HG03064 (cell line): ENCODE measurements around the gene TMEM208.

Experiments
- ATAC-seq: cut with Tn5 transposase; IDR thresholded peaks from one replicate; pipeline ENCODE4 v1.9.1; 2021; ENCODE audit warnings: low read depth; ENCODE audit not compliant: unreplicated experiment

TMEM208 gene

DNA sequence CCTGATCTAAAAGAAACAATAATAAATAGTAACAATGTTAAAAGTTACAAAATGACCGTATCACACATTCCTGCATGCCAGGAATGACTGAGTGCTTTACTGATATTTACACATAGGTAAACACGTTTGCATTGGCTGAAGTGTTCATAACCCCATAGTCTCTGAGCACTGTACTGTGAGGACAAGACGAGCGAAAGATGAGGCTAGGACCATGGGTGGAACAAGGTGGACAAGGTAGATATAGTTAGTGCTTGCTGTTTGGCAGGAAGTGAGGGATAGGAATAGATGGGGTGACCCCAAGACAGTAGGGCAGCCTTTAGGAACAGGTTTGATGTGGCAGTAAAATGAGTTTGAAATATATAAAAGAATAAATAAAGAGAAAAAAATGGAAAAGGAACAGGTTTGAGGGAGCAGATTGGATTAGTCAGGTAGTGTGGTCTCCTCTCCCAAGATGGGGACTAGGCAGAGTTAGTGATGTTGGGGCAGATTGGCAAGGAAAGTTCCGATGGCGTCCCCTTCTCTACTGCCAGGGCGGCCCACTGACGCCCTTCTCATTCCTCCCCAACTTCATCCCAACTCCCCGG lies 35.4 kb upstream of the TMEM208 start:
- ATAC-seq = no peak

DNA sequence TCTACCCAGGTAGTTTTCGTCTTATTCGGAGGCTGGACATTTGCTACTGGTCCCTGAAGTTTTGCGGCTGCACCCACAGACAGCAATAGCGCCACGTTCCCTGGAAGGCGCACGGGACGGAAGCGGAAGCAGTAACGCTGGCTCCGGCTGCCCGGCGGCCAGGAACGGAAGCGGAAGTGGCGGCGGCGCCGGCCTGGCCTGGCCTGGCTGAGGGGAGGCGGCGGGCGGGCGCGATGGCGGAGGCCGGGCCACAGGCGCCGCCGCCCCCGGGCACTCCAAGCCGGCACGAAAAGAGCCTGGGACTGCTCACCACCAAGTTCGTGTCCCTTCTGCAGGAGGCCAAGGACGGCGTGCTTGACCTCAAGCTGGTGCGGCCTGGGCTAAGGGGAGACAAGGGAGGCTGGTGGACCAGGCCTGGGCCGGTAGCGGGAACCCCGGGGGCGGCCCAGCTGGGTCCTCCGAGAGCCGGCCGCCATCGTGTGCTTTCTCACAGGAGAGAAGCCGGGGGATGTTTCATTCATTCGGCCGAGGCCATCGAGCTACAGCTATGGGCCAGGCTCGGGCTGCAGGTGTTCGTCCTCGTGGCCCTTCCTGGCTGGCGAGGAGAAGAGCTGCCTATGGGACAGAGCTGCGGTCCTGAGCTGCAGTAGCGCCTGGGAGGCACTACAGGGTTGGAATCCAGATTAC lies 34.8 kb upstream of the TMEM208 start, which contains the start of gene E2F4:
Gene E2F4, plus strand, starts transcription at position 161 of the 687 bp plus-strand sequence. Its CDS starts 73 bp downstream, at position 234.
- ATAC-seq = no peak

DNA sequence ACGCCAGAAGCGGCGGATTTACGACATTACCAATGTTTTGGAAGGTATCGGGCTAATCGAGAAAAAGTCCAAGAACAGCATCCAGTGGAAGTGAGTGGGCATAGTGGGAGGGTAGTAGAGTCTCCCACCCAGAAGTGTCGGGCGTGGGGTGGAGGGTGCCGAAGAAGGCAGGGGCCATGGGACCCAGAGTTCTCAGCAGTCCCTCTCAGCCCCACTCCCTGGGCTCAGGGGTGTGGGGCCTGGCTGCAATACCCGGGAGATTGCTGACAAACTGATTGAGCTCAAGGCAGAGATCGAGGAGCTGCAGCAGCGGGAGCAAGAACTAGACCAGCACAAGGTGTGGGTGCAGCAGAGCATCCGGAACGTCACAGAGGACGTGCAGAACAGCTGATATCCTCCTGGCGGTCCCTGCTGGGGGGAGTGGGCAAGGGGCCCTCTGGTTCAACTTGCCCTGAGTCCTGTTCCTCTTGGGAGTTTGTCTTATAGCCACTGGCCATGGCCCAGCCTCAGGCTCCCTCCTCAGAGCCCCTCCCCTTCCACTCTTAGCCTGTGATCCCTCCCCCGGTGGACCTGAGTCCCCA lies 34.1 kb upstream of the TMEM208 start:
- no peak for ATAC-seq

DNA sequence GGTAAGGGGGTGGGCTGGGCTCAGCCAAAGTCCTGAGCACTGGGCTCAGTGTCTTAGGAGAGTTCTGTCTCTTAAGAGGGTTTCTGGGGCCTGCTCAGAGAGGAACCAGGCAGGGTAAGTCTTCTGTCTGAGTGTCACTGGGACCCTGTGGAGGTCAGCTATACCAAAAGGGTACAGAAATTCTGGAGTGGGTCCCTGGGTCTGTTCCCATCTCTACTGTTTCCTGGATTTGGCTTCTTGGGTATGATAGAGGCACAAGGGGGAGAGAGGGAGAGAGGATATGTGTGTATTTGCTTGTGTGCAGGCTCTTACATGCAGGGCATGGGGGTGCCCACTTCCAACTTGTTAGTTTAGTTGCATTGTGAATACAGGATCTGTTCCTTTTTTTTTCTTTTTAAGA lies 33.4 kb upstream of the TMEM208 start:
- ATAC-seq = no peak

DNA sequence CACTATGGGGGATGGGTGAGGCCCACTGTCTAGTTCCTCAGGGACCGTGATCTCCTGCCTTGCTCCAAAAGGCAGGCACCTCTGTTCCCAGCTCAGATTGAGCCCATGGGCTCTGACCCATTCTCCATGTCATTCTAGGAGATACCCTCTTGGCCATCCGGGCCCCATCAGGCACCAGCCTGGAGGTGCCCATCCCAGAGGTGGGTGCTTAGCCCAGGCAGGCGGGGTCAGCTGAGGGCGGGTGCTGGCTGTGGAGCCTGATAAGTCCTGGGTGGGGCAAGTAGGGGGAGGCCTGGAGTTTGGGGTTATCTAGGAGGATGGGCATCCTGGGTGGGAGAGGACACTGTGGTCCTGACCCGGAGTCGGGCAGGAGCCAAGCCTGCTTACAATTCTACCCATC lies 32.7 kb upstream of the TMEM208 start:
- ATAC-seq = no peak

DNA sequence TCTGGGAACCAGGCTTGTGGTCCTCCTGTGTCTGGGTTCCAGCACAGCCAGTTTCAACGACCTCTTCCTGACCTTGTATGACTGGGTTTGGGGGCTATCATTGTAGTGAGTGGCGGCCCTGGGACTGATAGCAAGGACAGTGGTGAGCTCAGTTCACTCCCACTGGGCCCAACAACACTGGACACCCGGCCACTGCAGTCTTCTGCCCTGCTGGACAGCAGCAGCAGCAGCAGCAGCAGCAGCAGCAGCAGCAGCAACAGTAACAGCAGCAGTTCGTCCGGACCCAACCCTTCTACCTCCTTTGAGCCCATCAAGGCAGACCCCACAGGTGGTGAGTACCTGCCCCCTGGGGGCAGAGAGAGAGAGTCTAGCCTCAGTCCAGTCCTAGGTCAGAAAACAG lies 31.3 kb upstream of the TMEM208 start:
- ATAC-seq = no peak

DNA sequence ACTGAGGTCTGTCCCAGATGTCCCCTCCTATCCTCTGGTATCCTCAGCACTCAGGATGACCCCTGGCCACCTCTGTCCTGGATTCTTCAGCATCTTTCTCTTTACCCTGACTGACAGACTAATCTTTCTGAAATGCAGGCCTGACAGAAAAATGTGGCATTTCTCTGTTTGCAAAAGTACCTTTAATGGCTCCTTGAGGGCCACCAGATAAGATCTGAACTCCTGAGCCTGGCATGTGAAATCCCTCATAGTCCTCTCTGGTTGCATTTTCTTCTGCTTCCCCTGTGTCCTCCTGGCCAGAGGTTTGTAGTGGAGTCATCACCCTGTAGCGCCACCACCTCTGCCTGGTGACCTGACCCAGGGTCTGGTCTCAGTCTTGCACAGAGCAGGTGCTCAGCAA lies 30.0 kb upstream of the TMEM208 start:
- no peak for ATAC-seq

DNA sequence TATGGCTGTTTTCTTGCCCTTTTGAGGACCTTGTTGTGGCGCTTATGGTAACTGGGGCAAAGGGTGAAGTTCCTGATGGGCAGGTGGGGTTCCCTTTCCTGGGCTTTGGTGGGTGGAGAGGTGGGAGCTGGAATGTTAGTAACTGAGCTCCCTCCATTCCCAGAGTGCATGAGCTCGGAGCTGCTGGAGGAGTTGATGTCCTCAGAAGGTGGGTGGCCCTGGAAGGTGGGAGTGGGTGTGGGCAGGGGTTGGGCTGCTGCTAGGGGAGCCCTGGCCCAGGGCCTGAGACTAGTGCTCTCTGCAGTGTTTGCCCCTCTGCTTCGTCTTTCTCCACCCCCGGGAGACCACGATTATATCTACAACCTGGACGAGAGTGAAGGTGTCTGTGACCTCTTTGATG lies 29.2 kb upstream of the TMEM208 start:
- no peak for ATAC-seq

DNA sequence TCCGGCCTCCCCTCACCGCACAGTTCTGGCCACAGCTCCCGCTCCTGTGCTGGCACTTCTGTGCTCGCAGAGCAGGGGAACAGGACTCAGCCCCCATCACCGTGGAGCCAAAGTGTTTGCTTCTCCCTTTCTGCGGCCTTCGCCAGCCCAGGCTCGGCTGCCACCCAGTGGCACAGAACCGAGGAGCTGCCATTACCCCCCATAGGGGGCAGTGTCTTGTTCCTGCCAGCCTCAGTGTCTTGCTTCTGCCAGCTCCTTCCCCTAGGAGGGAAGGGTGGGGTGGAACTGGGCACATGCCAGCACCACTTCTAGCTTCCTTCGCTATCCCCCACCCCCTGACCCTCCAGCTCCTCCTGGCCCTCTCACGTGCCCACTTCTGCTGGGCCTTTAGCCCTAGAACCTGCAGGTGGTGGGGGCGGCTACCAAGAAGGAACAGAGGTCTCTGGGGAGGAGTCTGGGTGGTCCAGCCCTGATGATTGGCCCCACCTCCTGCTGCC lies 28.6 kb upstream of the TMEM208 start:
- no peak for ATAC-seq

DNA sequence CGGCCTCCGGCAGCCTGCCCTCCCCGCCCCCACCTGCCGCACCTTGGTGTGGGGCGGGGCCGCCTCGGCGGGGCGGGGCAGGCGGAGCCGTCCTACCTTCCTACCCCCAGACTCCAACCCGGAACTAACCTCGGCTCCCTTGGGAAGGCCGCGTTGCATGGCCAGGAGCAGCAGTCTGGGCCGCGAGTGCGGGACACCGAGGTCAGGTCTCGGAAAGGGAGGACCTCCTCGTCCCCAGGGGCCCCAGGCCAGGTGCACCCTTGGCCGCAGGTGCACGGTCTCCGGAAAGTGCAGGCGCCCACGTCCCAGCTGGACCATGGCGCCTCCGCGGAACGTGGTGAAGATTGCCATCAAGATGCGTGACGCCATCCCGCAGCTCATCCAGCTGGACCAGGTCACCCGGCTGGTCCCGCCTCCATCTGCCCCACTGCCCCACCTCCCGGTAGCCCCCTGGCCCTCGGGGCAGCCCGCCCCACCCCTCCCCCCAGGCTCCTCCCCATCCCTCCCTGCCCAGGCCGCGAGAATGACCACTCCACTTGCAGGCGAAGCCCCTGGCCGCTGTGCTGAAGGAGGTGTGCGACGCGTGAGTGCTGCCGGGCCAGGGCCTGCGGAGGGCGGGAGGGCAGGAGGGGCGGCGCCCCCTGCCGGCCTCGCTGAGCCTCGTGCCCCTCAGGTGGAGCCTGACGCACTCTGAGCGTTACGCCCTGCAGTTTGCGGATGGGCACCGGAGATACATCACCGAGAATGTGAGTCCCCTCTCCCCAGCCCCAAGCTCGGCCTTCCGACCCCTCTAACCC lies 27.7 kb upstream of the TMEM208 start, which contains the start of gene ELMO3:
Gene ELMO3, plus strand, starts transcription at position 121 of the 797 bp plus-strand sequence. Its CDS starts 196 bp downstream, at position 317.
- ATAC-seq = no peak

DNA sequence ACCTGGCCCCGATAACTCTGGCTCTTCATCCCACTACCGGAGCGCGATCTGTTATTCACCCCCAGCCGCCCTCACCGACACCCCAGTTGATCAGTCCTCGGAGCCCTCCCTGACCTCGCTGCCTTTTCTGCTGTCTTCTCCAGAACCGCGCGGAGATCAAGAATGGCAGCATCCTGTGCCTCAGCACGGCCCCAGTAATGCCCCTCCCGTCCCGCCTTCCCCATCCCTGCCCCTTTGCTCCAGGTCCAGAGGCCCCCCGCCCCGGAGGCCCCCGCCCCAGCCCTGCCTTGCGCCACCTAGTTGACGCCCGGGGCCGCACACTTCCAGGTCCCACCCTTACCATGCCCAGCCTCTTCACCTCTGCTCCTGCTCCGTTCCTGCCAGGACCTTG lies 27.1 kb upstream of the TMEM208 start:
- ATAC-seq = no peak

DNA sequence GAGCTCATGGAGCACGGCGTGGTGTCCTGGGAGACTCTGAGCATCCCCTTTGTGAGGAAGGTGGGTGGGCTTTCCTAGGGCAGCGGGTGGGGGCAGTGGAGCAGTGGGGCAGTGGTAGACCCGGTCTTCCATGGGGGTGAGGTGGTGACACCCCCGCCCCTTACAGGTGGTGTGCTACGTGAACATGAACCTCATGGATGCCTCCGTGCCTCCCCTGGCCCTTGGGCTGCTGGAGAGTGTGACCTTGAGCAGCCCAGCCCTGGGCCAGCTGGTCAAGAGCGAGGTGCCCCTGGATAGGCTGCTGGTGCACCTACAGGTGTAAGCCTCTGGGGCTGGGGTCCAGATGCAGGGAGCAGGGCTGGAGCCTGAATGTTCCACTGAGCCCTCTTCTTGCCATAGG lies 26.4 kb upstream of the TMEM208 start:
- no peak for ATAC-seq

DNA sequence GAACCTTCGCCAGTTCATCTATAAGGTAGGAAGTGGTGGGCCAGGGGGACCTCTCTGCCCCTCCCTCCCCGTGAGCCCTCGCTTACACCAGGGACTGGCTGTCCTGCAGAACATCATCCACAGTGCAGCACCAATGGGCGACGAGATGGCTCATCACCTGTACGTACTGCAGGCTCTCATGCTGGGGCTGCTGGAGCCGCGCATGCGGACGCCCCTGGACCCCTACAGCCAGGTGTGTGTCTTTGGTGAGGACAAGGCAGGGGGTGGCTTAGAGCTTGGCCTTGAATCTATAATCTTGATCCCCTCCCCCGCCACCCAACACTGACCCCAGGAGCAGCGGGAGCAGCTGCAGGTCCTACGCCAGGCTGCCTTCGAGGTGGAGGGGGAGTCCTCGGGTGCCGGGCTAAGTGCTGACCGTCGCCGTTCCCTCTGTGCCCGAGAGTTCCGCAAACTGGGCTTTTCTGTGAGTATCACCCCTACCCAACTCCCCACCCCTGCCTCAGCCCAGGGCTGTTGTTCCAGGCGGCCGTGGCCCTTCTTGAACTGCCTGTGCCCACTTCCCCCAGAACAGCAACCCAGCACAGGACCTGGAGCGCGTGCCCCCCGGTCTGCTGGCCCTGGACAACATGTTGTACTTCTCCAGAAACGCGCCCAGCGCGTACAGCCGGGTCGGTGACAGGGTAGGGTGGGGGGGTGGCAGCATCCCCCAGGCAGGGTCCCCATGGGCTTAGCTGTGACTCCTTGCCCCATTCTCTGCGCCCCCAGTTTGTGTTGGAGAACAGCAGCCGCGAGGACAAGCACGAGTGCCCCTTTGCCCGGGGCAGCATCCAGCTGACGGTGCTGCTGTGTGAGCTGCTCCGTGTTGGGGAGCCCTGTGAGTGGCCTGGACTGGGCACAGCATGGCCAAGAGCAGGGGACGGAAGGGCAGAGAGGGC lies 25.3 kb upstream of the TMEM208 start:
- no peak for ATAC-seq

DNA sequence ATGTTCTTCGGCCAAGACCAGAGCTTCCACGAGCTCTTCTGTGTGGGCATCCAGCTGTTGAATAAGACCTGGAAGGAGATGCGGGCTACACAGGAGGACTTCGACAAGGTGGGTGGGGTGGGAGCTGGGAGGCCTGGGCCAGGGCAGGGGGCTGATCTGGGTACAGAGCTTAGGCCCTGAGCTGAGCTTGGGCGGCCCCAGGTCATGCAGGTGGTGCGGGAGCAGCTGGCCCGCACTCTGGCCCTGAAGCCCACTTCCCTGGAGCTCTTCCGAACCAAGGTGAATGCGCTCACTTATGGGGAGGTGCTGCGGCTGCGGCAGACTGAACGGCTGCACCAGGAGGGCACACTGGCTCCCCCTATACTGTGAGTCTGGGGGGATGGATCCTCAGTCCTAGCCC lies 24.5 kb upstream of the TMEM208 start:
- ATAC-seq = no peak

DNA sequence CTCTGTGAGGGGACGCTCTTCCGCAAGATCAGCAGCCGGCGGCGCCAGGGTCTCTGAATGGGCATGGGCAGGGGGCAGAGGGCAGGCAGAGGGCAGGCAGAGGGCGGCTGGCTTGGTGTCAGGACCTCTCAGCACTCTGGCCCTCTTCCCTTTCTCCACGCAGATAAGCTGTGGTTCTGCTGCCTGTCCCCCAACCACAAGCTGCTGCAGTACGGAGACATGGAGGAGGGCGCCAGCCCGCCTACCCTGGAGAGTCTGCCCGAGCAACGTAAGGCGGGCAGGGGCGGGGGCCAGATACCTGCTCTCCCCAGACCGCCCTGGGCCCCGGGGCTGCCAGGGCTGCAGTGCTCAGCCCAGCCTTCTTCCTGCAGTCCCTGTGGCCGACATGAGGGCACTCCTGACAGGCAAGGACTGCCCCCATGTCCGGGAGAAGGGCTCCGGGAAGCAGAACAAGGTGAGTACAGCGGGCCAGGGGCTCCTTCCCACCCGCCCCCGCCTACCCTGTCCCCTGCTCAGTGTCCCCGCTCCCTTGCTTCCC lies 23.9 kb upstream of the TMEM208 start:
- no peak for ATAC-seq

DNA sequence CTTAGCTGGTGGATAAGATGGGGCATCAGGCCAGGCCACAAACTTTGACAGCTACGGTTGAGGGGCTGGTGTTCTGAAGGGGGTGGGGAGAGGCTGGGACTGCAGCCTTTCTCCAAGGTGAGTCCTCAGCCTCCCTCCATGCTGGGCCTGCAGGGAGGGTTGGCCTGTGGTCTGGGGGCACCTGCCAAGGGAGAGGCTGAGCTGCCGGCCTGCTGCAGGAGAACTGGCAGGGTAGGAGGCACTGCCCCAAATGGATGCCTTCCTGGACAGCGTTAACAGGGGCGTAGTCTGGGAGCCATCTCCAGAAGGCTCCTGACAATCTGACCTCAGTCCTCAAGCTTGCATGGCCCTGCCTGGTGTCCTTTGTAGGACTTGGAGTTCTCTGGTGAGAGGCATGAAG lies 22.9 kb upstream of the TMEM208 start:
- no peak for ATAC-seq

DNA sequence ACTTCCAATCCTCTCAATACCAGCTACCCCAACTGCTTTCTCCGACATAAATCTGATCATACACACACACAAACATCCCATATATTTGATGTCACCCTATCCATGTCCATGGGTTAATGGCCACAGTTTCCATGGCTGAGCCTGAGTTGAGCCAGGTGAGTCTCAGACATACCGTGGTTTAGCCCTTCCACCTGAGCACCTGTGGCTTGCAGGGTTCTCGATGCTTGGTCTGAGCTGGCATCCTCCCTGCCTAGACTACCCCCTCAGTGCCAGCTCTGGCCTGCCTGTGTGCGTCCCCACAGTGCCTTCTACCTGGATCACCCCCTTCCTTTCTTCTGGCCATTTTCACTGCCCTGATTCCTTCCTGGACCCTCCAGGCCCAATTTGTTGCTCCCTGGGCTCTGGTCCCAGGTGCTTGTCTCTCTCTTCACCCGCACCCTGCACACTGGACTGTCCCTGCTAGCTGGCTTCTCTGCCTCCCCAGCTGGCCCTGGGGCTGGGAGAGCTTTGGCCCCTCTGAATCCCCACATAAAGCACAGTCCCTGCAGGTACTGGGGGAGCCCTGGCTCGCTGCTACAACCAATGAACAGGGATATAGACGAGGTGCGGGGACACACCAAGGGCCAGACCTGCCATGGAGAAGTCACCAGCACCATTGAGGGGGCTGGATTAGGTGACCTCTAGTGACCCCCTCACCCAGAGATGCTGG lies 20.6 kb upstream of the TMEM208 start:
- ATAC-seq = no peak

DNA sequence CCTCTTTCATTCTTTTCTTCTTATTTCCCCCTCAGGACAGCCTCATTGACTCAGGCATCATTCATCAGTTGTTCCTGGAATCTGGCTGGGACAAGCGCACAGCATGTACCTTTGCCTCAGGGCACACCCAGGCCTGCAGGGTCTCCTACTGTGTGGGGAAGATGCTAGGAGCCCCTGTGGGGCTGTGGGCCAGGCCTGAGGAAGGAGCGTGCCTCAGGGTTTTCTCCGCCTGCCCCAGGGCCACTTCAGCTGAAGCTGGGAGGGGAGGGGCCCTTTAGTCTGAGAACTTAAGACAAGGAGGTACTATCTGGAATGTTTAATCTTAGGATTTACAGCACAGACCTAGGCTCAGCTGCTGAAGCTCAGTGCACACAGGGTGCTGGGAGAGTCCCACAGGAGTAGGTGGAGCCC lies 20.1 kb upstream of the TMEM208 start:
- ATAC-seq = no peak
